ENCODE results near the gene DNAJB5. TPM values are rescaled to one million over a fixed set of nuclear protein-coding genes. Genes with fewer than 3 reads are reported as not detected.

Gene DNAJB5
- total RNA-seq, 1 experiment from 2014 or later, result 2.7 TPM

- Histone ChIP-seq H3K9me2 (replicated peaks; ENCODE audit: insufficient read depth, low read length) (no peaks in the 10 kb centered on the region), H3K36me3 (ENCODE audit: insufficient read depth, low read length) (peaks cover 8% of the 10 kb centered on the region; the same call in 1 of the 2 replicates), H3K4me2 (ENCODE audit: low read depth, low read length, poor library complexity, severe bottlenecking) (no peak overlapping the region), H4K20me1 (ENCODE audit: insufficient read depth, low read depth, low read length) (no peaks in the 10 kb centered on the region), H3K27ac (ENCODE audit: low read length) (no peak overlapping the region), H3K4me1 (ENCODE audit: low read length) (peaks cover 22% of the 10 kb centered on the region), H3K9ac (ENCODE audit: low read length) (no peak overlapping the region), H2AFZ (ENCODE audit: low read length) (no peak overlapping the region), H3K4me3 (ENCODE audit: low read length) (no peak overlapping the region), H3K79me2 (ENCODE audit: low read length) (no peaks in the 10 kb centered on the region), H3K27me3 (ENCODE audit: low read length) (no peaks in the 10 kb centered on the region), H3K9me3 (ENCODE audit: low read length) (no peaks in the 10 kb centered on the region)
- no peak for DNase-seq
These were observed 43.6 kb downstream of the DNAJB5 start for GRCh38 chr9:35033101-35033500.

GRCh38 chr9:35035851-35036701 is 46.5 kb downstream of the DNAJB5 start:
- peaks cover 6% of the 10 kb centered on the region; the same call in 1 of the 2 replicates for H3K36me3 ChIP-seq (ENCODE audit: insufficient read depth, low read length)
- H3K4me2 ChIP-seq (ENCODE audit: low read depth, low read length, poor library complexity, severe bottlenecking), result no peak overlapping the region
- DNase-seq, result no peak
- no peaks in the 10 kb centered on the region for H3K4me1 ChIP-seq (ENCODE audit: low read length)
- H4K20me1 ChIP-seq (ENCODE audit: insufficient read depth, low read depth, low read length), result no peaks in the 10 kb centered on the region
- no peaks in the 10 kb centered on the region for H3K27me3 ChIP-seq (ENCODE audit: low read length)
- H3K9me3 ChIP-seq (ENCODE audit: low read length), result no peaks in the 10 kb centered on the region
- no peak overlapping the region for H3K9ac ChIP-seq (ENCODE audit: low read length)
- H3K9me2 ChIP-seq (replicated peaks; ENCODE audit: insufficient read depth, low read length), result no peaks in the 10 kb centered on the region
- H3K79me2 ChIP-seq (ENCODE audit: low read length), result no peaks in the 10 kb centered on the region
- H3K27ac ChIP-seq (ENCODE audit: low read length), result no peak overlapping the region
- H3K4me3 ChIP-seq (ENCODE audit: low read length), result no peak overlapping the region
- no peak overlapping the region for H2AFZ ChIP-seq (ENCODE audit: low read length)

GRCh38 chr9:35042081-35042604 is 52.6 kb downstream of the DNAJB5 start:
- Histone ChIP-seq H4K20me1 (ENCODE audit: insufficient read depth, low read depth, low read length) (no peaks in the 10 kb centered on the region), H3K4me2 (ENCODE audit: low read depth, low read length, poor library complexity, severe bottlenecking) (no peak overlapping the region), H3K9me2 (replicated peaks; ENCODE audit: insufficient read depth, low read length) (no peaks in the 10 kb centered on the region), H3K27ac (ENCODE audit: low read length) (no peak overlapping the region), H3K36me3 (ENCODE audit: insufficient read depth, low read length) (no peaks in the 10 kb centered on the region), H3K9ac (ENCODE audit: low read length) (no peak overlapping the region), H3K79me2 (ENCODE audit: low read length) (no peaks in the 10 kb centered on the region), H3K27me3 (ENCODE audit: low read length) (no peaks in the 10 kb centered on the region), H3K4me3 (ENCODE audit: low read length) (no peak overlapping the region), H3K9me3 (ENCODE audit: low read length) (no peaks in the 10 kb centered on the region), H2AFZ (ENCODE audit: low read length) (no peak overlapping the region), H3K4me1 (ENCODE audit: low read length) (no peaks in the 10 kb centered on the region)
- DNase-seq, result no peak

GRCh38 chr9:35042891-35043545 is 53.5 kb downstream of the DNAJB5 start:
- Histone ChIP-seq H3K79me2 (ENCODE audit: low read length) (no peaks in the 10 kb centered on the region), H3K27ac (ENCODE audit: low read length) (no peak overlapping the region), H2AFZ (ENCODE audit: low read length) (no peak overlapping the region), H3K9ac (ENCODE audit: low read length) (no peak overlapping the region), H3K36me3 (ENCODE audit: insufficient read depth, low read length) (no peaks in the 10 kb centered on the region), H3K9me2 (replicated peaks; ENCODE audit: insufficient read depth, low read length) (no peaks in the 10 kb centered on the region), H3K4me1 (ENCODE audit: low read length) (no peaks in the 10 kb centered on the region), H3K9me3 (ENCODE audit: low read length) (no peaks in the 10 kb centered on the region), H4K20me1 (ENCODE audit: insufficient read depth, low read depth, low read length) (no peaks in the 10 kb centered on the region), H3K27me3 (ENCODE audit: low read length) (no peaks in the 10 kb centered on the region), H3K4me3 (ENCODE audit: low read length) (no peak overlapping the region), H3K4me2 (ENCODE audit: low read depth, low read length, poor library complexity, severe bottlenecking) (no peak overlapping the region)
- no peak for DNase-seq

GRCh38 chr9:35044071-35044470 is 54.5 kb downstream of the DNAJB5 start:
- Histone ChIP-seq H3K79me2 (ENCODE audit: low read length) (no peaks in the 10 kb centered on the region), H3K27me3 (ENCODE audit: low read length) (no peaks in the 10 kb centered on the region), H2AFZ (ENCODE audit: low read length) (no peak overlapping the region), H3K4me1 (ENCODE audit: low read length) (no peaks in the 10 kb centered on the region), H3K4me2 (ENCODE audit: low read depth, low read length, poor library complexity, severe bottlenecking) (no peak overlapping the region), H3K9me2 (replicated peaks; ENCODE audit: insufficient read depth, low read length) (no peaks in the 10 kb centered on the region), H3K4me3 (ENCODE audit: low read length) (no peak overlapping the region), H4K20me1 (ENCODE audit: insufficient read depth, low read depth, low read length) (no peaks in the 10 kb centered on the region), H3K27ac (ENCODE audit: low read length) (no peak overlapping the region), H3K36me3 (ENCODE audit: insufficient read depth, low read length) (peaks cover 7% of the 10 kb centered on the region; the same call in 1 of the 2 replicates), H3K9me3 (ENCODE audit: low read length) (no peaks in the 10 kb centered on the region), H3K9ac (ENCODE audit: low read length) (no peak overlapping the region)
- no peak for DNase-seq

Other genes starting within 250 kb of the DNAJB5 start
- not detected in 2 replicates for gene PHF24, start 31.5 kb upstream of the DNAJB5 start, total RNA-seq (2014; rRNA removed; shearing (Covaris generic); ENCODE audit: low replicate concordance)
- gene VCP, start 82.9 kb downstream of the DNAJB5 start, total RNA-seq (2014; rRNA removed; shearing (Covaris generic); ENCODE audit: low replicate concordance), result 157 and 183 TPM in 2 replicates
- 38.8 and 47.9 TPM in 2 replicates for gene FANCG, start 90.2 kb downstream of the DNAJB5 start, total RNA-seq (2014; rRNA removed; shearing (Covaris generic); ENCODE audit: low replicate concordance)
- 25.1 and 29.3 TPM in 2 replicates for gene PIGO, start 106.8 kb downstream of the DNAJB5 start, total RNA-seq (2014; rRNA removed; shearing (Covaris generic); ENCODE audit: low replicate concordance)
- gene STOML2, start 113.4 kb downstream of the DNAJB5 start, total RNA-seq (2014; rRNA removed; shearing (Covaris generic); ENCODE audit: low replicate concordance), result 141 and 250 TPM in 2 replicates
- gene ATOSB, start 126.1 kb downstream of the DNAJB5 start, total RNA-seq (2014; rRNA removed; shearing (Covaris generic); ENCODE audit: low replicate concordance), result 3.2 and 3.5 TPM in 2 replicates
- gene UNC13B, start 172.3 kb downstream of the DNAJB5 start, total RNA-seq (2014; rRNA removed; shearing (Covaris generic); ENCODE audit: low replicate concordance), result not detected in 2 replicates

All from Karpas-422 (cell line).